A673 (cell line): ENCODE data around the gene NCKAP5.

Experiments used
- EZH2 ChIP-seq: fragments of 200-600 bp; sonication (generic); IDR thresholded peaks from 2 replicates; pipeline ENCODE4 v1.6.1; 2017; ENCODE audit warnings: borderline replicate concordance, low read depth, mild to moderate bottlenecking, mixed read lengths, antibody characterized with exemption, low read length; ENCODE audit not compliant: poor library complexity, severe bottlenecking
- TF ChIP-seq, protein P1 (sequence below): fragments of 300-800, 200-600 bp; sonication (generic); conservative IDR thresholded peaks from 2 replicates; pipeline ENCODE4 v1.5.1; 2017; ENCODE audit warnings: low read depth, mild to moderate bottlenecking, antibody characterized with exemption, low read length, moderate library complexity, mixed read lengths

DNA sequence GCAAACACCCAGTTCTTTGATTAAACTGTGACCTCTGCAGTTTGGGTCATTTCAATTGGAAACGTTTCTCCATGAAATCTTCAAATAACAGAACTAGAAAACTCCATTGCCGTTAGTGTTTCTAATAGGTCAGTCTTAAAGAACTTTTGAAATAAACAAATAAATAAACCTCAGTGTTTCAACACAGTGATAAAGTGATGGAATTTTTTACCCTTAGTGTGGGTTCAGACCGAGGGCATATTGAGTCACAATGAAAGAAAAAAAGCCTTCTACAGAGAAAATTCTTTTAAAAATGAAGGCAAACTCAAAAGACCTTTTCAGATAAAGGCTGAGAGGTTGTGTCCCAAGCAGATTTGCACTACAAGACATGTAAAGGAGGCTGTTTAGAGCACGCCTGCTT is 149.6 kb downstream of the NCKAP5 start:
- TF ChIP-seq, protein P1, sequence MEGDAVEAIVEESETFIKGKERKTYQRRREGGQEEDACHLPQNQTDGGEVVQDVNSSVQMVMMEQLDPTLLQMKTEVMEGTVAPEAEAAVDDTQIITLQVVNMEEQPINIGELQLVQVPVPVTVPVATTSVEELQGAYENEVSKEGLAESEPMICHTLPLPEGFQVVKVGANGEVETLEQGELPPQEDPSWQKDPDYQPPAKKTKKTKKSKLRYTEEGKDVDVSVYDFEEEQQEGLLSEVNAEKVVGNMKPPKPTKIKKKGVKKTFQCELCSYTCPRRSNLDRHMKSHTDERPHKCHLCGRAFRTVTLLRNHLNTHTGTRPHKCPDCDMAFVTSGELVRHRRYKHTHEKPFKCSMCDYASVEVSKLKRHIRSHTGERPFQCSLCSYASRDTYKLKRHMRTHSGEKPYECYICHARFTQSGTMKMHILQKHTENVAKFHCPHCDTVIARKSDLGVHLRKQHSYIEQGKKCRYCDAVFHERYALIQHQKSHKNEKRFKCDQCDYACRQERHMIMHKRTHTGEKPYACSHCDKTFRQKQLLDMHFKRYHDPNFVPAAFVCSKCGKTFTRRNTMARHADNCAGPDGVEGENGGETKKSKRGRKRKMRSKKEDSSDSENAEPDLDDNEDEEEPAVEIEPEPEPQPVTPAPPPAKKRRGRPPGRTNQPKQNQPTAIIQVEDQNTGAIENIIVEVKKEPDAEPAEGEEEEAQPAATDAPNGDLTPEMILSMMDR, result no peak
- no peak for TF ChIP-seq EZH2
